Epithelial cell of esophagus (primary cell): ENCODE data around the gene FKBP15.
"Not testable (repeated sequence)": the region's sequence is repeated elsewhere in the genome, so short reads cannot be mapped to it uniquely, and the experiment has no call there.

ENCODE experiments used
- DNase-seq: peaks from one replicate; pipeline ENCODE4 v3.0.0; 2010; ENCODE audit warnings: low read depth
- H3K4me3 ChIP-seq: 2 replicates; pipeline ENCODE4 v1.5.1; 2011; ENCODE audit warnings: mild to moderate bottlenecking, low read length, control low read depth
- TF ChIP-seq, protein P1 (sequence below): IDR thresholded peaks from 2 replicates; pipeline ENCODE4 v1.5.1; 2011; ENCODE audit warnings: low read depth, mild to moderate bottlenecking, low read length, control low read depth, inconsistent platforms; ENCODE audit not compliant: insufficient read depth; ENCODE audit errors: missing control alignments

FKBP15 gene

GRCh38 chr9:113125386-113126035, 95.6 kb downstream of the FKBP15 start:
- no peak overlapping the region for H3K4me3 ChIP-seq
- no peak for DNase-seq
- TF ChIP-seq, protein P1, sequence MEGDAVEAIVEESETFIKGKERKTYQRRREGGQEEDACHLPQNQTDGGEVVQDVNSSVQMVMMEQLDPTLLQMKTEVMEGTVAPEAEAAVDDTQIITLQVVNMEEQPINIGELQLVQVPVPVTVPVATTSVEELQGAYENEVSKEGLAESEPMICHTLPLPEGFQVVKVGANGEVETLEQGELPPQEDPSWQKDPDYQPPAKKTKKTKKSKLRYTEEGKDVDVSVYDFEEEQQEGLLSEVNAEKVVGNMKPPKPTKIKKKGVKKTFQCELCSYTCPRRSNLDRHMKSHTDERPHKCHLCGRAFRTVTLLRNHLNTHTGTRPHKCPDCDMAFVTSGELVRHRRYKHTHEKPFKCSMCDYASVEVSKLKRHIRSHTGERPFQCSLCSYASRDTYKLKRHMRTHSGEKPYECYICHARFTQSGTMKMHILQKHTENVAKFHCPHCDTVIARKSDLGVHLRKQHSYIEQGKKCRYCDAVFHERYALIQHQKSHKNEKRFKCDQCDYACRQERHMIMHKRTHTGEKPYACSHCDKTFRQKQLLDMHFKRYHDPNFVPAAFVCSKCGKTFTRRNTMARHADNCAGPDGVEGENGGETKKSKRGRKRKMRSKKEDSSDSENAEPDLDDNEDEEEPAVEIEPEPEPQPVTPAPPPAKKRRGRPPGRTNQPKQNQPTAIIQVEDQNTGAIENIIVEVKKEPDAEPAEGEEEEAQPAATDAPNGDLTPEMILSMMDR, result no peak

DNA sequence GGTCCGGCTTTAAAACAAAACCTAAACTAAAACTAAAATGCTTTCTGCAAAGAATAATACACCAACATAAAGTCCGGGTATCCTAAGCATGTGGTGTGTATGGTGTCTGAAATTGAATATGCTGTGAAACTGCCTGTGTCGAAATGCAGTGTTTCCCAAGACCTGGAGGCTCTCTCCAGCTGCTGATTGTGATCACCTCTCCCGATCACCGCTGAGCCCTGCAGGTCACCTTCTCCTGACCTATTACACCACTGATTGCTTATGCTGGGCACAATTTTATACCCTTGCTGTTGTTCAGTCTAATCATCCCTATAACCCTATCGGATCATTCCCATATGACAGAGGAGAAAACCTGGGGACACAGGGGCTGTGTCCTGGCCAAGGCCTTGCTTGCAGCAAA, 102.2 kb downstream of the FKBP15 start:
- H3K4me3 ChIP-seq, DNase-seq: not testable (repeated sequence)
